Measurements from ENCODE around the gene RALGAPA2.

DNA sequence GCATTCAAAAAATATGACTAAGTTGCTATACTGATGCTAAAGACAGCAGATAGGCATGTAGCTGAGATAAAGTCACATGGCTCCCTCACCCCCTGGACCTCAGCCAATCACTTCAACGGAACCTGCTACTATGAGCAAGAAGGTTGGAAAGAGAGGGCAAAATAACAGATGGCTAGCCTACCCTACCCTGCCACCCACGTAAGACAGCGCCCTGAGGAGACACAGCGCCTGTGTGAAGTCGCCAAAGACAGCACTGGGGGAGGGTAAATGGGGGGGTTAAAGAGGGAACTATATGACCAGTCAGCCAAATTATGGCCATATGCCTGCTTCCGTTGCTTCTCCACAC is 163.2 kb downstream of the RALGAPA2 start:
- TF ChIP-seq JUND (IDR thresholded peaks at IDR 0.05) (no peak), RAD21 (IDR thresholded peaks at IDR 0.05; ENCODE audit: low read depth) (no peak), EZH2phosphoT487 (IDR thresholded peaks at IDR 0.05; ENCODE audit: borderline replicate concordance) (no peak), POLR2AphosphoS5 (IDR thresholded peaks at IDR 0.05; ENCODE audit: low read depth, low read length) (no peak)
- TF ChIP-seq, protein P1, sequence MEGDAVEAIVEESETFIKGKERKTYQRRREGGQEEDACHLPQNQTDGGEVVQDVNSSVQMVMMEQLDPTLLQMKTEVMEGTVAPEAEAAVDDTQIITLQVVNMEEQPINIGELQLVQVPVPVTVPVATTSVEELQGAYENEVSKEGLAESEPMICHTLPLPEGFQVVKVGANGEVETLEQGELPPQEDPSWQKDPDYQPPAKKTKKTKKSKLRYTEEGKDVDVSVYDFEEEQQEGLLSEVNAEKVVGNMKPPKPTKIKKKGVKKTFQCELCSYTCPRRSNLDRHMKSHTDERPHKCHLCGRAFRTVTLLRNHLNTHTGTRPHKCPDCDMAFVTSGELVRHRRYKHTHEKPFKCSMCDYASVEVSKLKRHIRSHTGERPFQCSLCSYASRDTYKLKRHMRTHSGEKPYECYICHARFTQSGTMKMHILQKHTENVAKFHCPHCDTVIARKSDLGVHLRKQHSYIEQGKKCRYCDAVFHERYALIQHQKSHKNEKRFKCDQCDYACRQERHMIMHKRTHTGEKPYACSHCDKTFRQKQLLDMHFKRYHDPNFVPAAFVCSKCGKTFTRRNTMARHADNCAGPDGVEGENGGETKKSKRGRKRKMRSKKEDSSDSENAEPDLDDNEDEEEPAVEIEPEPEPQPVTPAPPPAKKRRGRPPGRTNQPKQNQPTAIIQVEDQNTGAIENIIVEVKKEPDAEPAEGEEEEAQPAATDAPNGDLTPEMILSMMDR (IDR thresholded peaks at IDR 0.05 in 2 of 3, conservative IDR thresholded peaks at IDR 0.05 in 1 of 3; ENCODE audit: borderline replicate concordance in 1 of 3, insufficient read depth in 1 of 3, low read depth in 2 of 3, low read length in 2 of 3): no peak

Data from HCT116 (cell line).